ENCODE results near the gene ACSL1.
A peak's percentile ranks its signal among the peaks of the same experiment; 100 is the strongest.

Gene ACSL1

GRCh38 chr4:184833046-184833838 is 7.5 kb upstream of the ACSL1 start:
- in situ Hi-C loops (cut with HindIII; ENCODE audit: low pct_unique_long_range_greater_than_20kb, low sequenced_read_pairs) = no loop called here
- DNase-seq (ENCODE audit: low read depth in 1 of 2, low spot score in 1 of 2) = no peak
- no peak for TF ChIP-seq JUND (IDR thresholded peaks at IDR 0.05; ENCODE audit: low read depth)

- no peak for TF ChIP-seq JUND (IDR thresholded peaks at IDR 0.05; ENCODE audit: low read depth)
- in situ Hi-C loops (cut with HindIII; ENCODE audit: low pct_unique_long_range_greater_than_20kb, low sequenced_read_pairs) = no loop called here
- no peak for DNase-seq (ENCODE audit: low read depth in 1 of 2, low spot score in 1 of 2)
Observed at GRCh38 chr4:184831153-184831552, 5.4 kb upstream of the ACSL1 start.

GRCh38 chr4:184826691-184827270 is 1.0 kb upstream of the ACSL1 start:
- TF ChIP-seq JUND (IDR thresholded peaks at IDR 0.05; ENCODE audit: low read depth) = no peak
- no peak for DNase-seq (ENCODE audit: low read depth in 1 of 2, low spot score in 1 of 2)
- in situ Hi-C loops (cut with HindIII; ENCODE audit: low pct_unique_long_range_greater_than_20kb, low sequenced_read_pairs) = no loop called here

- TF ChIP-seq JUND (IDR thresholded peaks at IDR 0.05; ENCODE audit: low read depth) = no peak
- in situ Hi-C loops (cut with HindIII; ENCODE audit: low pct_unique_long_range_greater_than_20kb, low sequenced_read_pairs) = no loop called here
- peak in 1 of 2 experiments; percentile 26 for DNase-seq (ENCODE audit: low read depth in 1 of 2, low spot score in 1 of 2)
Observed at GRCh38 chr4:184825141-184825895, 450 bp downstream of the ACSL1 start.

GRCh38 chr4:184824776-184825084 is 1.0 kb downstream of the ACSL1 start:
- no peak for DNase-seq (ENCODE audit: low read depth in 1 of 2, low spot score in 1 of 2)
- in situ Hi-C loops (cut with HindIII; ENCODE audit: low pct_unique_long_range_greater_than_20kb, low sequenced_read_pairs) = no loop called here
- no peak for TF ChIP-seq JUND (IDR thresholded peaks at IDR 0.05; ENCODE audit: low read depth)

- TF ChIP-seq JUND (IDR thresholded peaks at IDR 0.05; ENCODE audit: low read depth) = no peak
- in situ Hi-C loops (cut with HindIII; ENCODE audit: low pct_unique_long_range_greater_than_20kb, low sequenced_read_pairs) = no loop called here
- no peak for DNase-seq (ENCODE audit: low read depth in 1 of 2, low spot score in 1 of 2)
Observed at GRCh38 chr4:184824081-184824775, 1.5 kb downstream of the ACSL1 start.

- no peak for TF ChIP-seq JUND (IDR thresholded peaks at IDR 0.05; ENCODE audit: low read depth)
- in situ Hi-C loops (cut with HindIII; ENCODE audit: low pct_unique_long_range_greater_than_20kb, low sequenced_read_pairs) = no loop called here
- no peak for DNase-seq (ENCODE audit: low read depth in 1 of 2, low spot score in 1 of 2)
Observed at GRCh38 chr4:184823014-184823413, 2.8 kb downstream of the ACSL1 start.

- in situ Hi-C loops (cut with HindIII; ENCODE audit: low pct_unique_long_range_greater_than_20kb, low sequenced_read_pairs) = no loop called here
- no peak for TF ChIP-seq JUND (IDR thresholded peaks at IDR 0.05; ENCODE audit: low read depth)
- DNase-seq (ENCODE audit: low read depth in 1 of 2, low spot score in 1 of 2) = no peak
Observed at GRCh38 chr4:184822356-184822755, 3.4 kb downstream of the ACSL1 start.

GRCh38 chr4:184821242-184821641 is 4.5 kb downstream of the ACSL1 start:
- no peak for DNase-seq (ENCODE audit: low read depth in 1 of 2, low spot score in 1 of 2)
- no peak for TF ChIP-seq JUND (IDR thresholded peaks at IDR 0.05; ENCODE audit: low read depth)
- in situ Hi-C loops (cut with HindIII; ENCODE audit: low pct_unique_long_range_greater_than_20kb, low sequenced_read_pairs) = no loop called here

GRCh38 chr4:184819786-184820185 is 6.0 kb downstream of the ACSL1 start:
- in situ Hi-C loops (cut with HindIII; ENCODE audit: low pct_unique_long_range_greater_than_20kb, low sequenced_read_pairs) = no loop called here
- TF ChIP-seq JUND (IDR thresholded peaks at IDR 0.05; ENCODE audit: low read depth) = no peak
- no peak for DNase-seq (ENCODE audit: low read depth in 1 of 2, low spot score in 1 of 2)

- DNase-seq (ENCODE audit: low read depth in 1 of 2, low spot score in 1 of 2) = no peak
Observed at GRCh38 chr4:184818216-184818564, 7.6 kb downstream of the ACSL1 start.

GRCh38 chr4:184817494-184818215 is 8.1 kb downstream of the ACSL1 start:
- TF ChIP-seq JUND (IDR thresholded peaks at IDR 0.05; ENCODE audit: low read depth) = no peak
- in situ Hi-C loops (cut with HindIII; ENCODE audit: low pct_unique_long_range_greater_than_20kb, low sequenced_read_pairs) = no loop called here
- DNase-seq (ENCODE audit: low read depth in 1 of 2, low spot score in 1 of 2) = no peak

More at GRCh38 chr4:184818216-184818564, 7.6 kb downstream of the ACSL1 start:
- in situ Hi-C loops (cut with HindIII; ENCODE audit: low pct_unique_long_range_greater_than_20kb, low sequenced_read_pairs) = no loop called here
- no peak for TF ChIP-seq JUND (IDR thresholded peaks at IDR 0.05; ENCODE audit: low read depth)

Measured in T47D (cell line).